Heart left ventricle (tissue), 16 donors: ENCODE data around the gene CATSPERD. TPM values are rescaled to one million over a fixed set of nuclear protein-coding genes. Genes with fewer than 3 reads are reported as not detected.
"Not testable (repeated sequence)": the region's sequence is repeated elsewhere in the genome, so short reads cannot be mapped to it uniquely, and the experiment has no call there.

ENCODE experiments used
- ATAC-seq, 4 donors: fragments of 200-7000 bp; cut with Tn5 transposase; one replicate each; pipeline ENCODE4 v1.9.1; 2020 to 2022; ENCODE audit warnings: moderate library complexity in 4 of 4, mild to moderate bottlenecking in 3 of 4, moderate number of reproducible peaks in 1 of 4
- DNase-seq, 5 donors: peaks; one replicate each; pipeline ENCODE4 v3.0.0-alpha.2; 2020
- H3K27ac ChIP-seq, 12 donors: fragments of 200-600 bp; sonication (generic) in 4 of 12; one replicate each; pipeline versions ENCODE4 v1.5.0 to v1.8.0; 2016 to 2022; ENCODE audit warnings: mild to moderate bottlenecking in 2 of 12
- H3K27me3 ChIP-seq, 9 donors: fragments of 200-600 bp; sonication (generic) in 2 of 9; one replicate each; pipeline versions ENCODE4 v1.5.1 to v1.8.0; 2016 to 2022; ENCODE audit warnings: mild to moderate bottlenecking in 3 of 9
- H3K36me3 ChIP-seq, 9 donors: fragments of 200-600 bp; sonication (generic) in 2 of 9; one replicate each; pipeline versions ENCODE4 v1.5.0 to v1.8.0; 2018 to 2022; ENCODE audit warnings: mild to moderate bottlenecking in 2 of 9
- H3K4me1 ChIP-seq, 12 donors: fragments of 200-600 bp; sonication (generic) in 4 of 12; one replicate each; pipeline versions ENCODE4 v1.5.0 to v1.8.0; 2016 to 2022; ENCODE audit warnings: mild to moderate bottlenecking in 3 of 12
- H3K4me3 ChIP-seq, 12 donors: fragments of 200-600 bp; sonication (generic) in 4 of 12; one replicate each; pipeline versions ENCODE4 v1.5.0 to v1.8.0; 2017 to 2022; ENCODE audit warnings: mild to moderate bottlenecking in 9 of 12, moderate library complexity in 4 of 12
- H3K9me3 ChIP-seq, 12 donors: fragments of 200-600 bp; sonication (generic) in 4 of 12; one replicate each; pipeline versions ENCODE4 v1.5.0 to v1.8.0; 2016 to 2022; ENCODE audit warnings: mild to moderate bottlenecking in 1 of 12
- POLR2A ChIP-seq, 2 donors: fragments of 450-650 bp; IDR thresholded peaks; one replicate each; pipeline ENCODE4 v1.6.1; 2017; ENCODE audit warnings: antibody characterized with exemption in 2 of 2, mild to moderate bottlenecking in 2 of 2, moderate library complexity in 2 of 2
- WGBS, 4 donors: extraction: QIAGEN DNeasy Blood & Tissue Kit in 2 of 4; methylation state at CpG; one replicate each; pipeline versions ENCODE4 v1.1.5 to v1.1.7; 2013 to 2018; 5-methylcytosine and 5-hydroxymethylcytosine counted together
- intact Hi-C, 10 donors: fragments of 100-400 bp; cut with DNase I; formaldehyde crosslinking; loops; one replicate each; pipeline versions ENCODE4 v1.11.1 to v1.14.2; 2022
- polyA plus RNA-seq, 2 donors: library from polyadenylated mRNA; stranded (reverse); fragments of 200-250 nt; gene quantifications; one replicate each; pipeline ENCODE4 v1.2.3, GENCODE V29; 2013
- total RNA-seq, 9 donors: library from RNA; depleted of rRNA in 2 of 9; stranded (reverse); fragments of >200 nt in 2 of 9; fragmentation: NEBNext Ultra II Directional in 3 of 9; extraction: Animal tissue kit (Norgen Biotek cat#: 25700) in 3 of 9; gene quantifications; one replicate each; pipeline versions ENCODE4 v1.1.0 to v1.2.4, GENCODE V29; 2016 to 2023
- TF ChIP-seq, protein P1 (sequence below), 12 donors: fragments of 200-600 bp; sonication (generic) in 4 of 12; IDR thresholded peaks; one replicate each; pipeline versions ENCODE4 v1.5.0 to v1.8.0; 2018 to 2022; ENCODE audit warnings: antibody characterized with exemption in 12 of 12, mild to moderate bottlenecking in 5 of 12
- donor health status: ischemic (EF 13 %, LVEDD 7.1; RV severe dilation, severe dysfunction).
- donor health status: healthy with polysubstance abuse.
- donor health status: DM: no; HTN: yes; CAD: no.
- donor health status: DM: no; HTN: no; CAD: no.
- donor health status: ischemic (EF 25% LVEDD 6.9; RV normal size, moderate dysfunction).
- donor health status: ischemic (EF 25% LVEDD 5.7; RV mildly dilated, moderate dysfunction).
- donor health status: healthy.
- donor health status: DM: yes; HTN: yes; CAD: no.
- donor health status: ischemic (EF 35%, LVEDD 5.7; RV mildly dilated, moderate dysfunction).
- donor health status: nonischemic (EF 11% LVEDD 7.7; RV severe dilation, severe dysfunction).
- donor health status: DM: yes; HTN: yes; CAD: no.
- donor health status: PGD.
- donor health status: ischemic (EF 29% LVEDD 5.4; RV normal size, mild dysfunction).
- donor health status: nonischemic (EF 23%, LVEDD 6.1; RV moderate dilation, normal function).

The CATSPERD gene
- total and polyA plus RNA-seq, 11 donors, result not detected

- Histone ChIP-seq H3K4me1 (peaks cover 4 to 44% (median 22%) of the 10 kb centered on the region in 12 donors), H3K27me3 (no peaks in the 10 kb centered on the region), H3K27ac (peak overlapping the region in 8 of 12 donors; percentile 21 to 87 (median 78)), H3K4me3 (peak overlapping the region in 11 of 12 donors; percentile 43 to 83 (median 69)), H3K36me3 (peaks cover 0 to 12% (median 9%) of the 10 kb centered on the region in 9 donors), H3K9me3 (no peaks in the 10 kb centered on the region)
- TF ChIP-seq POLR2A (IDR thresholded peaks at IDR 0.05), result no peak
- TF ChIP-seq, protein P1, sequence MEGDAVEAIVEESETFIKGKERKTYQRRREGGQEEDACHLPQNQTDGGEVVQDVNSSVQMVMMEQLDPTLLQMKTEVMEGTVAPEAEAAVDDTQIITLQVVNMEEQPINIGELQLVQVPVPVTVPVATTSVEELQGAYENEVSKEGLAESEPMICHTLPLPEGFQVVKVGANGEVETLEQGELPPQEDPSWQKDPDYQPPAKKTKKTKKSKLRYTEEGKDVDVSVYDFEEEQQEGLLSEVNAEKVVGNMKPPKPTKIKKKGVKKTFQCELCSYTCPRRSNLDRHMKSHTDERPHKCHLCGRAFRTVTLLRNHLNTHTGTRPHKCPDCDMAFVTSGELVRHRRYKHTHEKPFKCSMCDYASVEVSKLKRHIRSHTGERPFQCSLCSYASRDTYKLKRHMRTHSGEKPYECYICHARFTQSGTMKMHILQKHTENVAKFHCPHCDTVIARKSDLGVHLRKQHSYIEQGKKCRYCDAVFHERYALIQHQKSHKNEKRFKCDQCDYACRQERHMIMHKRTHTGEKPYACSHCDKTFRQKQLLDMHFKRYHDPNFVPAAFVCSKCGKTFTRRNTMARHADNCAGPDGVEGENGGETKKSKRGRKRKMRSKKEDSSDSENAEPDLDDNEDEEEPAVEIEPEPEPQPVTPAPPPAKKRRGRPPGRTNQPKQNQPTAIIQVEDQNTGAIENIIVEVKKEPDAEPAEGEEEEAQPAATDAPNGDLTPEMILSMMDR (IDR thresholded peaks at IDR 0.05), result peak in 3 of 12 donors; percentile 1 to 22 (median 3)
- 45 to 56% (median 47%) methylated on average over 47 to 76 of the region's 76 CpGs for WGBS, 4 donors
- no peak for ATAC-seq
- peak in 2 of 5 donors; percentile 39 to 46 for DNase-seq
- intact Hi-C loops, result loop anchor here in 2 of 10 donors (10.0 kb wide), 2 partner anchors 107 to 1847 kb away; partner anchors contain the start of genes DUS3L (in 1 of the 2) and PNPLA6 (in 1 of the 2)
Measured at GRCh38 chr19:5687360-5688198, 32.9 kb upstream of the CATSPERD start.

DNA sequence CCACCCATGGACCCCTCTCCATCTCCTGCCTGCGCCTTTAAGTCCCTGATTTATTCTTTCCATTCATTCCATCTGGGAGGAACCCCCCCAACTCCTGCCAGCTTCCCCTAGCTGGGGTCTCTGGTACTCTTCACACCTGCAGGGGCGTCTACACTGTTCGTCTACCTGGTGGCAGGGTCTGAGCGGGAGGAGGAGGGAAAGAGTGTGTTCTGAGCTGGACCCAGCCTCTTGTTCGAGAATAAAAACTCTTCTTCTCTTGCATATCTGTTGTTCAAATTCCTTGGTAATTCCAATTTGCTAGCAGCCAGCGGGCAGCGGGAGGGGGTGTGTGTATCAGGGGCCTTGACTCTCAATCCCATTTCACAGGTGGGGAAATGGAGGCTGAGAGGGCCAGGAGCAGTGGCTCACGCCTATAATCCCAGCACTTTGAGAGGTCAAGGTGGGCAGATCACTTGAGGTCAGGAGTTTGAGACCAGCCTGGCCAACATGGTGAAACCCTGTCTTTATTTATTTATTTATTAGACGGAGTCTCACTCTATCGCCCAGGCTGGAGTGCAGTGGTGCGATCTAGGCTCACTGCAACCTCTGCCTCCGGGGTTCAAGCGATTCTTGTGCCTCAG lies 32.1 kb upstream of the CATSPERD start:
- Histone ChIP-seq H3K36me3 (peaks cover 0 to 20% (median 17%) of the 10 kb centered on the region in 9 donors), H3K4me1 (peaks cover 4 to 51% (median 28%) of the 10 kb centered on the region in 12 donors)
- not testable (repeated sequence) for ATAC-seq, H3K4me3 ChIP-seq, H3K27me3 ChIP-seq, DNase-seq, H3K9me3 ChIP-seq, H3K27ac ChIP-seq
- 86 to 96% (median 94%) methylated on average over 13 of the region's 13 CpGs for WGBS, 4 donors
- intact Hi-C loops, result loop anchor here in 2 of 10 donors (10.0 kb wide), 2 partner anchors 106 to 1846 kb away; partner anchors contain the start of genes DUS3L (in 1 of the 2) and PNPLA6 (in 1 of the 2)

- H3K36me3 ChIP-seq, result peaks cover 0 to 40% (median 37%) of the 10 kb centered on the region in 9 donors
- peak; percentile 97 to 99 (median 98) for DNase-seq
- peaks cover 4 to 57% (median 28%) of the 10 kb centered on the region in 12 donors for H3K4me1 ChIP-seq
- H3K27me3 ChIP-seq, result no peaks in the 10 kb centered on the region
- H3K9me3 ChIP-seq, result no peaks in the 10 kb centered on the region
- H3K27ac ChIP-seq, result peak within 1 kb of the TSS; percentile 67 to 95 (median 86)
- TF ChIP-seq, protein P1 (IDR thresholded peaks at IDR 0.05), result peak; percentile 94 to 100 (median 98)
- peak in 1 of 2 donors; percentile 84 for TF ChIP-seq POLR2A (IDR thresholded peaks at IDR 0.05)
- intact Hi-C loops, result loop anchor here in 4 of 10 donors (1.0 to 5.0 kb wide), 4 partner anchors 30 to 212 kb away; partner anchors contain the start of genes CATSPERD (in 4 of the 4), LONP1 (in 4 of the 4), NDUFA11 (in 1 of the 4) and SAFB (in 1 of the 4)
- peak within 1 kb of the TSS; percentile 48 to 91 (median 77) for H3K4me3 ChIP-seq
- ATAC-seq, result peak; percentile 71 to 84 (median 78)
- 1 to 3% (median 1%) methylated on average over 34 to 73 of the region's 73 CpGs for WGBS, 4 donors
Measured at GRCh38 chr19:5690125-5690954, 30.1 kb upstream of the CATSPERD start, which contains the start of gene RPL36. RPL36 (plus strand) TSS chr19:5690295; CDS start chr19:5690508, 213 bp downstream.
